ENCODE measurements around the gene NIFK. TPM values are rescaled to one million over a fixed set of nuclear protein-coding genes. Genes with fewer than 3 reads are reported as not detected.

The NIFK gene
- total RNA-seq, 4 donors from 2014 or later = 21.2 to 61.2 (median 39.4) TPM

GRCh38 chr2:121677855-121678254 is 58.8 kb downstream of the NIFK start:
- DNase-seq = no peak
- Histone ChIP-seq H3K4me1 (no peaks in the 10 kb centered on the region), H3K9me3 (peaks cover 0 to 14% of the 10 kb centered on the region in 2 donors), H3K27ac (no peak overlapping the region), H3K27me3 (no peaks in the 10 kb centered on the region), H3K4me3 (no peak overlapping the region), H3K36me3 (no peaks in the 10 kb centered on the region)
- no peak for TF ChIP-seq POLR2A (IDR thresholded peaks at IDR 0.05)
- intact Hi-C loops (cut with DNase I; ENCODE audit: low total_unique reads) = no loop called here

Other genes with a start within 250 kb of the NIFK start
- under 1 TPM in 1 of 4 donors, not detected in 3; under 0.01 TPM for gene RNU4ATAC, start 206.0 kb downstream of the NIFK start, total RNA-seq
- 100 to 1,000 TPM in 1 of 4 donors, 10 to 100 TPM in 3; 14.1 to 110 (median 55.9) TPM for gene CLASP1, start 87.4 kb downstream of the NIFK start, total RNA-seq
- 10 to 100 TPM; 54.3 to 93.8 (median 82.1) TPM for gene TSN, start 18.8 kb upstream of the NIFK start, total RNA-seq

All from uterus (tissue), 4 donors.